Measurements from ENCODE around the gene SLC7A5. TPM values are rescaled to one million over a fixed set of nuclear protein-coding genes. Genes with fewer than 3 reads are reported as not detected.
"Not testable (repeated sequence)": the region's sequence is repeated elsewhere in the genome, so short reads cannot be mapped to it uniquely, and the experiment has no call there.

Gene SLC7A5
- total RNA-seq, 4 donors from 2014 or later = 3.1 to 10.4 (median 6.0) TPM

GRCh38 chr16:87826798-87827587 lies 42.3 kb downstream of the SLC7A5 start:
- Histone ChIP-seq H3K4me1 (peaks cover 0 to 5% (median 0%) of the 10 kb centered on the region in 3 donors), H3K27me3 (peaks cover 15% of the 10 kb centered on the region), H3K27ac (no peak overlapping the region), H3K9me3 (no peaks in the 10 kb centered on the region), H3K4me3 (no peak overlapping the region), H3K36me3 (peaks cover 0 to 22% of the 10 kb centered on the region in 2 donors)
- 92 to 94% methylated on average over 7 to 11 of the region's 28 CpGs for WGBS, 2 donors (ENCODE audit: low coverage in 1 of 2)
- ATAC-seq = no peak
- TF ChIP-seq EP300 (IDR thresholded peaks at IDR 0.05) = no peak
- no peak for TF ChIP-seq POLR2AphosphoS5 (IDR thresholded peaks at IDR 0.05)
- no peak for TF ChIP-seq CTCF (IDR thresholded peaks at IDR 0.05)
- no peak for TF ChIP-seq POLR2A (IDR thresholded peaks at IDR 0.05)

- H3K36me3 ChIP-seq = peaks cover 0 to 16% of the 10 kb centered on the region in 2 donors
- WGBS, 2 donors (ENCODE audit: low coverage in 1 of 2) = 84% methylated on average over 4 of the region's 4 CpGs; no CpG with 5 or more reads in 1 of the 2 donors
- ATAC-seq, H3K4me3 ChIP-seq, H3K27ac ChIP-seq, H3K4me1 ChIP-seq, H3K9me3 ChIP-seq: not testable (repeated sequence)
- H3K27me3 ChIP-seq = peaks cover 15% of the 10 kb centered on the region
These were observed 42.9 kb downstream of the SLC7A5 start for GRCh38 chr16:87826407-87826797.

GRCh38 chr16:87825842-87826120 lies 43.5 kb downstream of the SLC7A5 start:
- H3K27ac ChIP-seq, ATAC-seq, H3K36me3 ChIP-seq, H3K9me3 ChIP-seq, H3K4me3 ChIP-seq, H3K4me1 ChIP-seq: not testable (repeated sequence)
- H3K27me3 ChIP-seq = peaks cover 15% of the 10 kb centered on the region
- WGBS, 2 donors (ENCODE audit: low coverage in 1 of 2) = 90 to 100% methylated on average over 2 of the region's 5 CpGs

GRCh38 chr16:87824991-87825841 lies 44.1 kb downstream of the SLC7A5 start:
- Histone ChIP-seq H3K9me3 (no peaks in the 10 kb centered on the region), H3K4me1 (peaks cover 0 to 5% (median 0%) of the 10 kb centered on the region in 3 donors), H3K27me3 (peaks cover 15% of the 10 kb centered on the region), H3K36me3 (peaks cover 0 to 4% of the 10 kb centered on the region in 2 donors), H3K4me3 (no peak overlapping the region), H3K27ac (no peak overlapping the region)
- ATAC-seq = no peak
- no peak for TF ChIP-seq EP300 (IDR thresholded peaks at IDR 0.05)
- no peak for TF ChIP-seq POLR2A (IDR thresholded peaks at IDR 0.05)
- no peak for TF ChIP-seq POLR2AphosphoS5 (IDR thresholded peaks at IDR 0.05)
- TF ChIP-seq CTCF (IDR thresholded peaks at IDR 0.05) = no peak
- 74 to 75% methylated on average over 7 of the region's 29 CpGs for WGBS, 2 donors (ENCODE audit: low coverage in 1 of 2)

GRCh38 chr16:87824016-87824990 lies 45.0 kb downstream of the SLC7A5 start:
- WGBS, 2 donors (ENCODE audit: low coverage in 1 of 2) = 78 to 80% methylated on average over 2 to 16 of the region's 19 CpGs
- Histone ChIP-seq H3K27ac (no peak overlapping the region), H3K36me3 (no peaks in the 10 kb centered on the region), H3K4me3 (no peak overlapping the region), H3K27me3 (peaks cover 15% of the 10 kb centered on the region), H3K9me3 (no peaks in the 10 kb centered on the region), H3K4me1 (peaks cover 0 to 5% (median 0%) of the 10 kb centered on the region in 3 donors)
- TF ChIP-seq CTCF (IDR thresholded peaks at IDR 0.05) = no peak
- ATAC-seq = no peak
